Non-pigmented ciliary epithelial cell (primary cell): ENCODE results near the gene SBF2.

Experiments
- DNase-seq: peaks from one replicate; pipeline ENCODE4 v3.0.0-alpha.2; 2010; ENCODE audit warnings: low read depth

SBF2 gene

GRCh38 chr11:9772218-9772617, 521.8 kb downstream of the SBF2 start:
- DNase-seq: no peak

- DNase-seq: no peak
These were observed 522.9 kb downstream of the SBF2 start for GRCh38 chr11:9771071-9771511.

- no peak for DNase-seq
These were observed 524.4 kb downstream of the SBF2 start for GRCh38 chr11:9769621-9770020.

- peak; percentile 86 for DNase-seq
These were observed 528.5 kb downstream of the SBF2 start for GRCh38 chr11:9765320-9766101.

GRCh38 chr11:9763301-9763700, 530.7 kb downstream of the SBF2 start:
- no peak for DNase-seq

- no peak for DNase-seq
These were observed 531.5 kb downstream of the SBF2 start for GRCh38 chr11:9762531-9762930.

GRCh38 chr11:9761441-9761945, 532.5 kb downstream of the SBF2 start:
- no peak for DNase-seq

- DNase-seq: peak; percentile 65
These were observed 533.8 kb downstream of the SBF2 start for GRCh38 chr11:9760193-9760575.

- DNase-seq: peak; percentile 99
These were observed 534.4 kb downstream of the SBF2 start for GRCh38 chr11:9759519-9760192.

GRCh38 chr11:9758637-9759518, 535.1 kb downstream of the SBF2 start:
- DNase-seq: no peak

GRCh38 chr11:9757809-9758636, 536.0 kb downstream of the SBF2 start:
- DNase-seq: no peak

- no peak for DNase-seq
These were observed 537.1 kb downstream of the SBF2 start for GRCh38 chr11:9756878-9757277.

GRCh38 chr11:9756461-9756860, 537.6 kb downstream of the SBF2 start:
- DNase-seq: no peak

- peak; percentile 85 for DNase-seq
These were observed 538.3 kb downstream of the SBF2 start for GRCh38 chr11:9755561-9756185.

GRCh38 chr11:9754010-9754471, 540.0 kb downstream of the SBF2 start:
- DNase-seq: no peak

- DNase-seq: peak; percentile 54
These were observed 541.0 kb downstream of the SBF2 start for GRCh38 chr11:9753021-9753420.

- DNase-seq: no peak
These were observed 541.9 kb downstream of the SBF2 start for GRCh38 chr11:9752091-9752490.

- DNase-seq: no peak
These were observed 543.5 kb downstream of the SBF2 start for GRCh38 chr11:9750551-9750950.

- no peak for DNase-seq
These were observed 545.6 kb downstream of the SBF2 start for GRCh38 chr11:9748361-9748970.

- DNase-seq: no peak
These were observed 546.2 kb downstream of the SBF2 start for GRCh38 chr11:9747828-9748227.
